Activated CD4-positive, alpha-beta T cell treated with anti-CD3 and anti-CD28 coated beads, Interleukin-2, amount 10 ng/mL, durations not matched to agents 7 days and 5 days (primary cell): ENCODE measurements around the gene USP27X. TPM values are rescaled to one million over a fixed set of nuclear protein-coding genes. Genes with fewer than 3 reads are reported as not detected.

Experiments used
- CTCF ChIA-PET: fragments of 350-600 bp; sonication (Branson Sonifier 250); formaldehyde crosslinking; loops from one replicate; lab custom pipeline; 2021; ENCODE audit warnings: antibody characterized with exemption; lab: Charles Lee
- POLR2A ChIA-PET: fragments of 350-600 bp; sonication (Branson Sonifier 250); formaldehyde crosslinking; loops from one replicate; lab custom pipeline; 2021; ENCODE audit warnings: antibody characterized with exemption; lab: Charles Lee
- DNase-seq: peaks from one replicate; pipeline ENCODE4 v3.0.0-alpha.2; 2020
- H3K27ac Mint-ChIP-seq: one replicate; pipeline ENCODE4 v1.8.0; 2021; ENCODE audit warnings: mild to moderate bottlenecking, moderate library complexity, mixed read lengths
- H3K27me3 Mint-ChIP-seq: one replicate; pipeline ENCODE4 v1.8.0; 2021; ENCODE audit warnings: mixed read lengths
- H3K36me3 Mint-ChIP-seq: one replicate; pipeline ENCODE4 v1.8.0; 2021; ENCODE audit warnings: low read depth, mixed read lengths
- H3K4me1 Mint-ChIP-seq: one replicate; pipeline ENCODE4 v1.8.0; 2021; ENCODE audit warnings: mixed read lengths
- H3K4me3 Mint-ChIP-seq: one replicate; pipeline ENCODE4 v1.8.0; 2021; ENCODE audit warnings: mild to moderate bottlenecking, moderate library complexity, mixed read lengths
- H3K9me3 Mint-ChIP-seq: one replicate; pipeline ENCODE4 v1.8.0; 2021; ENCODE audit warnings: mixed read lengths
- total RNA-seq, 2 experiments: library from RNA; stranded (reverse); gene quantifications; one replicate each; pipeline ENCODE4 v1.2.3, GENCODE V29; 2021

Gene USP27X
- total RNA-seq, 2 experiments from 2014 or later: 2.1 to 2.4 TPM

DNA sequence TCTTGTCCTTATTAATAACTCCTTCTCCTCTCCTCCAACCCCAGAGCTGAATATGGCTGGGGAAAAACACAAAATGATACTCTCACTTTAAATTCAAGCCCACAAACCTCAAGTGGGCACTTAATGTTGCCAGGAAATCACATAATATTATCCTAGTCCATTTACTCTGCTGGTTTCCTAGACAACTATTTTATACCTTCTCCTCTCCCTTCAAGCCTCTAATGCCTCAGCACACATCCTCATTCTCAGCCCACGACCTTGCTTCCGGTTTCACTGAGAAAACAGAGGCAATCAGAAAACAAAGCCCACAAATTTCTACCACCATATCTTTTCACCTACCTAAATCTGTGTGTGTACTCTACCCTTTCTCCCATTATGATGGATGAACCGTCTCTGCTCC lies 31.1 kb downstream of the USP27X start:
- Mint-ChIP-seq H3K9me3 (no peaks in the 10 kb centered on the region), H3K27ac (no peak overlapping the region), H3K27me3 (peaks cover 4% of the 10 kb centered on the region), H3K4me3 (no peak overlapping the region), H3K36me3 (no peaks in the 10 kb centered on the region), H3K4me1 (peaks cover 12% of the 10 kb centered on the region)
- peak; percentile 16 for DNase-seq
- POLR2A ChIA-PET: no interaction called here
- CTCF ChIA-PET: no interaction called here

DNA sequence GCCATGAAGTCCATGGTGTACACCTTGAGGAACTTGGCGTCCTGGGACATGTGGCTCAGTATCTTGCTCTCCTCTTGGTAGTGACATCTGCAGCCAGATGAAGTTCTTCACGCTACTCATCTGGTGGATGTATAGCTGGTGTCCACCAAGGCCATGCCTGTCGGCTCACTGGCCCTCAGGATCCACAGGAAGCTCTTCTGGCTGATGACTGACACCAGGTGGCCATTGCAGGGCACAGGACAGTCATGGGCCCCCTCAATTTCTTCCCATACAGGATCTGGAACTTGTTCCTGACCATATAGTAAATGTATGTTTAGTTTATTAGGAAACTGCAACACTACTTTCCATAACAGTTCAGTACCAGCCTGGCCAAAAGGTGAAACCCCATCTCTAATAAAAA lies 32.8 kb downstream of the USP27X start:
- Mint-ChIP-seq H3K9me3 (no peaks in the 10 kb centered on the region), H3K27me3 (peaks cover 4% of the 10 kb centered on the region), H3K4me3 (no peak overlapping the region), H3K4me1 (peaks cover 12% of the 10 kb centered on the region), H3K36me3 (no peaks in the 10 kb centered on the region), H3K27ac (no peak overlapping the region)
- no peak for DNase-seq
- POLR2A ChIA-PET: no interaction called here
- CTCF ChIA-PET: no interaction called here

GRCh38 chrX:49912861-49913260 lies 33.6 kb downstream of the USP27X start:
- ChIA-PET CTCF (no interaction called here), POLR2A (no interaction called here)
- Mint-ChIP-seq H3K9me3 (no peaks in the 10 kb centered on the region), H3K27me3 (peaks cover 4% of the 10 kb centered on the region), H3K4me3 (no peak overlapping the region), H3K4me1 (peaks cover 15% of the 10 kb centered on the region), H3K36me3 (no peaks in the 10 kb centered on the region), H3K27ac (no peak overlapping the region)
- no peak for DNase-seq

GRCh38 chrX:49915361-49916222 lies 36.3 kb downstream of the USP27X start:
- no peak overlapping the region for H3K4me3 Mint-ChIP-seq
- no peak overlapping the region for H3K27ac Mint-ChIP-seq
- POLR2A ChIA-PET: no interaction called here
- peaks cover 3% of the 10 kb centered on the region for H3K4me1 Mint-ChIP-seq
- CTCF ChIA-PET: interaction anchor here (1.2 kb wide), 1 partner anchor 10 kb away, joined by 3 read pairs; no protein-coding TSS in a partner anchor
- no peaks in the 10 kb centered on the region for H3K9me3 Mint-ChIP-seq
- H3K36me3 Mint-ChIP-seq: no peaks in the 10 kb centered on the region
- H3K27me3 Mint-ChIP-seq: no peaks in the 10 kb centered on the region
- DNase-seq: peak; percentile 66

GRCh38 chrX:49919617-49920016 lies 40.3 kb downstream of the USP27X start:
- no peak overlapping the region for H3K27ac Mint-ChIP-seq
- DNase-seq: peak; percentile 39
- H3K9me3 Mint-ChIP-seq: no peaks in the 10 kb centered on the region
- no peak overlapping the region for H3K4me3 Mint-ChIP-seq
- no peaks in the 10 kb centered on the region for H3K27me3 Mint-ChIP-seq
- H3K4me1 Mint-ChIP-seq: peaks cover 12% of the 10 kb centered on the region
- H3K36me3 Mint-ChIP-seq: no peaks in the 10 kb centered on the region
- ChIA-PET CTCF (interaction anchor here (0.7 to 1.8 kb wide), 4 partner anchors 8 to 286 kb away, joined by 3 to 7 read pairs (median 3); partner anchors contain the start of gene USP27X), POLR2A (no interaction called here)

DNA sequence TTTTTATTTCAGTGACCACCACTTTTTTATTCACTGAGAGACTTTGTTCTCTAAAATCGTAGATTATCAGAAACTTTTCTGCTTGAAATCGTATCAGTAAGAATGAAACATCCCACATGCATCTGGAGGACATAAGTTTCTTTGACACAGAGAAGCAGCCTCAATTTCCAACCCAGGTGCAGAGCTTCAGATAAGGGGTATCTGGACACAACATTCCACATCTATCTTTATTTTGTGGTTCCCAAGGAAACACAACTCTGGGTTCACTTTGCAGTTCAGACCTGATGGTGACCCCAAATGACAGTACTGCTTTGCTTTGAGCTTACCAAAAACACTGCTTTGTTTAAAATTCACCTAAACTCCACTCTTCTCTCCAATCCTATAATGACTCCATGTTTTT lies 41.8 kb downstream of the USP27X start:
- H3K36me3 Mint-ChIP-seq: no peaks in the 10 kb centered on the region
- DNase-seq: no peak
- no peaks in the 10 kb centered on the region for H3K9me3 Mint-ChIP-seq
- ChIA-PET POLR2A (no interaction called here), CTCF (no interaction called here)
- peaks cover 12% of the 10 kb centered on the region for H3K4me1 Mint-ChIP-seq
- no peak overlapping the region for H3K27ac Mint-ChIP-seq
- no peak overlapping the region for H3K4me3 Mint-ChIP-seq
- no peaks in the 10 kb centered on the region for H3K27me3 Mint-ChIP-seq

DNA sequence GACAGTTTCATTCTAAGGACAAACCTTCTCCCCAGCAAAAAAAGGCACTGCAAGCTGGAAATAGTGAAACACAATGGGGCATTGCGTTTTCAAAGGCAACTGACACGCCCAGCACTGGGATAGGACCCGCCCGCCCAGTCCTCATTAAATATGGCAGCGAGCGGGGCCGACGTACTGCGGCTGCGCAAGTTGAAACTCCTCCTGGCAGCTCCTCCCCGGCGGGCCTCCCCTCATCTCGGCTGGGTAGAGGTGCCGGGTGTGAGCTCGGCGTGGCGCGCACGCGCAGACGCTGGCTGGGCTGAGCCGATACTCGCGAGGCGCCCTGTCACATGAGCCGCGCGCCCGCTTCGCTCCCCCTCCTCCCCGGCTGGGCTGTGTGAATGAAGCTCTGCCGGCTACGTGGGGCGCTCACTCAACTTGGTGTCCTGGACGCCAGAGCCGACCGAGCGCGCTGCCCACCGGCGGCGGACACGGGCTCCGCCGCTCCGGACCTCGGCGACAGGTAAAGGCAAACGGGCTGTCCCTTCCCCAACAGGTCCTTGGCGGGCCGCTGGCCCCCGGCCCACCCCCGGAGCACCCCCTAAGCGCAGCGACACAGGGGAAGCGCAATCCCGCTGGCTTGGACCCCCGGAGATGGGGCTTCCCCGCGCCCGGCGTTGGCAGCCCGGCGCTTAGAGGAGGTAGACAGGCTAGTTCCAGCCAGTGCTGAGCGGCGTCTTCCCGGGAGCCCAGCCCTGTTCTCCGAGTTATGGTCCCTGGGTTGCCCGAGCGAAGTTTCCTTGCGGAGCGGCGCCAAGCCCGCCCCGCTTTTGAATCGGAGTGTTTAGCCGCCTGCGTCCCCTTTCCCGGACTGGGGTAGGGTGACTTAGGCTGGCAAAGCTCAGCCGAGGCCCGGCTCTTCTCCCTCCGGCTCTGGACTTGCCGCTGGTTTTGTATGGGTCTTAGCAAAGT lies 43.3 kb downstream of the USP27X start, which contains the start of gene CLCN5:
TSS of gene CLCN5 (plus strand) at position 306 of the 951 bp plus-strand sequence. CDS start 2,703 bp downstream, outside the sequence.
- ChIA-PET POLR2A (no interaction called here), CTCF (no interaction called here)

DNA sequence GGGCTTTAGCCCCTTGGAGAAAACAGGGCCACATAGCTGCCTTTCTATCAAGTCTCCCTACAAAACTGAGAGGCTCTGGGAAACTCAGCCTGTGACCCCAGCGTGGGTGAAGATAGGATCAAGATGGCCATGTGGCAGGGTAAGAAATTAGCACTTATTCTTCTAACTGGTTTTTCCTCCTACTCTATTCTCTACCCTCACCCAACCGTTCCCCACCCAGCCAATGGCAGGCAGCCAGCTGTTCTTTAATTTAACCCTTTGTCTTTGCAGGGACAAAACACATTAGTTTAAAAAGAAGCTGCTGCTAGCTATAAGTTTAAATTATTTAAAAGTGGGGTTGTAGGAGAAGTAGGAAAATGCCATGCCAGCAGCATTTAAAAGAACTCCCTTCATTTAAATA lies 45.9 kb downstream of the USP27X start:
- ChIA-PET CTCF (interaction anchor here (1.1 to 1.4 kb wide), 2 partner anchors 9 to 47 kb away, joined by 3 to 4 read pairs; partner anchors contain the start of gene USP27X), POLR2A (no interaction called here)
- no peak for DNase-seq
- no peak overlapping the region for H3K4me3 Mint-ChIP-seq
- H3K27me3 Mint-ChIP-seq: no peaks in the 10 kb centered on the region
- peaks cover 10% of the 10 kb centered on the region for H3K4me1 Mint-ChIP-seq
- H3K9me3 Mint-ChIP-seq: no peaks in the 10 kb centered on the region
- peaks cover 4% of the 10 kb centered on the region for H3K36me3 Mint-ChIP-seq
- no peak overlapping the region for H3K27ac Mint-ChIP-seq

More for the DNA sequence above, 43.3 kb downstream of the USP27X start, which contains the start of gene CLCN5:
- H3K4me1 Mint-ChIP-seq: peaks cover 12% of the 10 kb centered on the region
- no peaks in the 10 kb centered on the region for H3K9me3 Mint-ChIP-seq
- peak within 1 kb of the TSS; percentile 78 for H3K27ac Mint-ChIP-seq
- peak; percentile 94 for DNase-seq
- no peaks in the 10 kb centered on the region for H3K27me3 Mint-ChIP-seq
- peaks cover 4% of the 10 kb centered on the region for H3K36me3 Mint-ChIP-seq
- H3K4me3 Mint-ChIP-seq: peak within 1 kb of the TSS; percentile 74

- no peak for DNase-seq
- peaks cover 2% of the 10 kb centered on the region for H3K4me1 Mint-ChIP-seq
- ChIA-PET CTCF (no interaction called here), POLR2A (no interaction called here)
- no peak overlapping the region for H3K27ac Mint-ChIP-seq
- H3K36me3 Mint-ChIP-seq: peaks cover 4% of the 10 kb centered on the region
- H3K9me3 Mint-ChIP-seq: no peaks in the 10 kb centered on the region
- H3K27me3 Mint-ChIP-seq: no peaks in the 10 kb centered on the region
- H3K4me3 Mint-ChIP-seq: no peak overlapping the region
These were observed 50.8 kb downstream of the USP27X start for GRCh38 chrX:49930039-49930438.

Other genes starting within 250 kb of the USP27X start
- gene PAGE1, start 183.5 kb upstream of the USP27X start, total RNA-seq: not detected
- not detected for gene PAGE4, start 50.2 kb upstream of the USP27X start, total RNA-seq
- 1 to 10 TPM; 3.5 to 3.6 TPM for gene CLCN5, start 43.1 kb downstream of the USP27X start, total RNA-seq